GM19455 (cell line): ENCODE measurements around the gene SAMD8.
"Not testable (repeated sequence)": the region's sequence is repeated elsewhere in the genome, so short reads cannot be mapped to it uniquely, and the experiment has no call there.

Experiments used
- ATAC-seq: cut with Tn5 transposase; IDR thresholded peaks from one replicate; pipeline ENCODE4 v1.9.1; 2021; ENCODE audit not compliant: unreplicated experiment

SAMD8 gene

GRCh38 chr10:75106891-75107290, 4.6 kb upstream of the SAMD8 start:
- not testable (repeated sequence) for ATAC-seq

DNA sequence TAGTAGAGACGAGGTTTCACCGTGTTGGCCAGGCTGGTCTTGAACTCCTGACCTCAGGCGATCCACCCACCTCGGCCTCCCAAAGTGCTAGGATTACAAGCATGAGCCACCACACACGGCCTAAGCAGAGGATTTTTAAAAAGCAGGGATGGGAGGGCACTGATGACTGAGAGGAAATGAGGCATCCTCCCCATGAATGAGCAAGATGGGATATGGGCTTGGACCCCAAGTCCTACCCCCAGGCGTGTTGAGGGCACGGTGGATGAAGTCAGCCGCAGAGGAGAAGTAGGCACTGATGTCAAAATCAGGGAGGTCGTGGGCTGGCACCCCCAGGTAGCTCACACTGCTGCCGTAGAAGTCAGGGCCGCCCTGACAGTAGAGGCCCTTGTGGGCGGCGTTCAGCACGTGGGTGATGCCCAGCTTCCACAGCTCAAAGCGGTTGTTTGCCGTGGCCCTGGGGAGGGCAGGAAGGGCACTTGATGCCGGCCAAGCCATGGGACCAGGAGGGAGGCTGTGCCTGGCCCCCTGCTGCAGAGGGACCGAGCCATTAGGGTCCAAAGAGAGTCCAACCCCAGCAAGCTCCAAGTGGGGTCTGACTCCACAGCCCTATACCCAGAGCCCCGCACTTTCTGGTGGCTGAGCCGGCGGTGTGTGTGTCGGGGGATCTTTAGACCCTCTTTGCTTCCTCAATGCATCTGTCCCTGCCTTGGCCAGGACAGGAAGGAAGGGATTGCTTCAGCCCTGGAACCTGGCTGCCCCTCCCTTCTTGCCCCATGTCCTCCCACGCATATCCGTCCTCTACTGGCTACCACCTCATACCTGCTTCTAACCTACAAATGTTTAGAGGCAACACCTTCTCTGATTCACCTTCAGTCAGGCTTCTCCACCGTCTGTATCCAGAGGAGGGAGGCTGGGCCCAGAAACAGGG, 3.4 kb upstream of the SAMD8 start:
- ATAC-seq, result no peak

DNA sequence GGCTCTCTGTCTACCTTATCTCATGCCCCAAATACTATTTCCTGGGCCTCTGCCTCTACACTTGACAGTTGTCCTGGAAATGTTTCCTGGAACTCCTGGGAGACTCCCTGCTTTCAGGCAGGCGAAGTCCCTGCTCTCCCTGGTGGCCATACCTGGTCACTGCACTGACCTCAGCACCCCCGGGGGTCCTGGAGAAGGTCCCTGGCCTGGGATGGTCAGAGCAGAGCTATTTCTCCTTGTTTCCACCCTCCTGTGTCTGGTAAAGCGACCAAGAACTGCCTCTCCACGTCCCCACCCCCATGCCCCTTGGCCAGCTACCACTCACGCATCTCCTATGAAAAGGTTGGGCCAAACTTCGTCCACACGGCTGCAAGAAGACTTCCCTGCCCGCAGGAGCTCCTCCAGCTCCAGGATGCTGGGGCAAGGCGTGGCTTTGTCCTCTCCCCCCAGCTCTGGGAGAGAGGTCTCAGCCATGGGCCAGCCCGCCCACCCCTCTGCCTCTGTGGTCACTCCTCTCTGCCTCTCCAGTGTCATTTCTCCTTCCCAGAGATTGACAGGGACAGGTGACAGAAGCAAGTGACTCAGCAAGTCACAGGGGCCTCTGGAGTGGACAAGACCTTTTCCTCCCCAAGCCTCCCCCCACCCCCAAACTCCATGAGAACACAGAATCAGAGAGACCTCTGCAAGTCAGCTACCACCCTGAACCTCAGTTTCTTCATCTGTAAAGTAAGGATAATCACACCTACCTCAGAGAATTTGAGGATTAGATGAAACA, 2.6 kb upstream of the SAMD8 start:
- no peak for ATAC-seq

DNA sequence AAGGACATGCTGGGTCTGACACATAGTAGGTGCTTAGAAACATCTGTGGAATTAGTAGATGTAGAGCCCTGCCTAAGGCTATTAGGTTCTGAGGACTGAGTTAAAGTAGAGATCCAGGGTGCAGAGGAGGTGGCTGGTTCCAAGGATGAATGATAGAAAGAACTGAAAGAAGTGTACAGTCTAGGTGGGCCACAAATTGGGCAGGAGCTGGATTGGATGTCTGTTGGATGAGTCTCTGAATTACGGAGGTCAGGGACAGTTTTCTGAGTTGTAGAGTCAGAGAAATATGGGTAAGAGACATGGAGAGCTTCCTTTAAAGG, 2.0 kb upstream of the SAMD8 start:
- ATAC-seq, result no peak

- no peak for ATAC-seq
Observed at GRCh38 chr10:75110006-75110632, 1.3 kb upstream of the SAMD8 start.

- peak; percentile 29 for ATAC-seq
Observed at GRCh38 chr10:75111907-75112679, 637 bp downstream of the SAMD8 start.

DNA sequence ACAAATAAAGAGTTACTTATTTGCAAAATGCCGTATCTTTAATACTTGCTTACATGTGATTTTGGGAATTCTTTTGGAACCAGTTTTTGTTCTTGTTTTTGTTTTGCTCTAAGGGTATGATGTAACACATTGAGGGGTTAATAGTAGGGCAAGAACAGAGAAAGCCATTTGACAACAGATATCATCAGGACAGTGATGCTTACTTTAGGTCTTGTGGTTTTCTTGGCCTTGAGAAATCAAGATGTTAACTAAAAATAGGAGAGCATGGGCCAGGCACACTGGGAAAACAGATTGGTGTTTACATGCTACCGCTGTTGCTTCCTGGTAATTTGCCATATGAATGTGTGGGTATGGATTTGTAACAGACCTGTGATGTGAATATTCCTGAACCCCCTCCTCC, 3.7 kb downstream of the SAMD8 start:
- no peak for ATAC-seq

DNA sequence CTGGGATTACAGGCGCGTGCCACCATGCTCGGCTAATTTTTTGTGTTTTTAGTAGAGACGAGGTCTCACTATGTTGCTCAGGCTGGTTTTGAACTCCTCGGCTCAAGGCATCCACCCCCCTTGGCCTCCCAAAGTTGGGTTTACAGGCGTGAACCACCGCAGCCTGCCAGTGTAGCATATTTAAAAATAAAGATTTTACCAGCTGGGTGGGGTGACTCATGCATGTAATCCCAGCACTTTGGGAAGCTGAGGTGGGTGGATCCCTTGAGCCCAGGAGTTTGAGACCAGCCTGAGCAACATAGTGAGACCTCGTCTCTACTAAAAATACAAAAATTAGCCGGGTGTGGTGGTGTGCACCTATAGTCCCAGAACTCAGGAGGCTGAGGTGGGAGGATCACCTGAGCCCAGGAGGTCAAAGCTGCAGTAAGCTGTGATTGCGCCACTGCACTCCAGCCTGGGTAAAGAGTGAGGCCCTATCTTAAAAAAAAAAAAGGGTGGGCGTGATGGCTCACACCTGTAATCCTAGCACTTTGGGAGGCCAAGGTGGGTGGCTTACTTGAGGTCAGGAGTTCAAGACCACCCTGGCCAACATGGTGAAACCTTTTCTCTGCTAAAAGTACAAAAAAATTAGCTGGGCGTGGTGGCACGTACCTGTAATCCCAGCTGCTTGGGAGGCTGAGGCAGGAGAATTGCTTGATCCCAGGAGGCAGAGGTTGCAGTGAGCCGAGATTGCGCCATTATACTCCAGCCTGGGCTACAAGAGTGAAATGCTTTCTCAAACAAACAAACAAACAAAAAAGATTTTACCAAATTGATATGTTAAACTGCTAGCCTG, 5.7 kb downstream of the SAMD8 start:
- ATAC-seq, result not testable (repeated sequence)

DNA sequence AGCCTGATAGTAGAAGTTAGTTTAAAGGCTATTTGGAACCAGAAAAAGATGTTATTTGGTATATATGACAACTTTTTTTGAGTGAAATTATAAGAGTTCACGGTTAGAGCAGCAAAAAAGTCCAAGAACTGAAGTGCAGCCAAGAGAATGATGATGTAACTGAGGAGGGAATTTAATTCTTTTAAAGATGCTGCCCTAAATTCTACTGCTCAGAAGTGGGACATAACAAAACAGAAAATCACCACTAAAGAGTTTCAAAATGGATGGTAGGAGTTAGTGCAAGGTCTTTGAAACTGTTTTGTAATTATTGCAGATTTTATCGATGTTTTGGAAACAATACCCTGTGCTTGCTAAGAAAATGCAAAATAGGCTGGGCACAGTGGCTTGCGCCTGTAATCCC, 6.5 kb downstream of the SAMD8 start:
- ATAC-seq, result no peak

GRCh38 chr10:75119444-75120066, 8.1 kb downstream of the SAMD8 start:
- not testable (repeated sequence) for ATAC-seq

DNA sequence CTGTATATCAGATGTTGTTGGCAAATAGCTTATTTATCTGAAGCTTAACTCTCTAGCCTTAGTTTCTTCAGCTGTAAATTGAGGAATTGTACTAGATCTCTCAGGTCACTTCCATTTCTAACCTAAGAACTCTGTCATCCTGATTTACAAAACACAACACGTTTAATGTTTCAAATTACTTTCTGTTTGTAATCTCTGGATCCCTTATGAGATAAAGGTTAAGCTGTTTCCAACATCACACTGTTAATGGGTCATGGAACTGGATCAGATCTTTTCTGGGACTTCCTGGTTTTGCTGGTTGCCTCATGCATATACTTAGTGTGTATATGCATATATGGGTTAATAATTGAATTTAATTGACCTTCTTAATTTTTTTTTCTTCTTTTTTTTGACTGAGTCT, 9.9 kb downstream of the SAMD8 start:
- no peak for ATAC-seq

- ATAC-seq, result no peak
Observed at GRCh38 chr10:75122505-75122904, 11.0 kb downstream of the SAMD8 start.

- ATAC-seq, result no peak
Observed at GRCh38 chr10:75123088-75123682, 11.7 kb downstream of the SAMD8 start.

DNA sequence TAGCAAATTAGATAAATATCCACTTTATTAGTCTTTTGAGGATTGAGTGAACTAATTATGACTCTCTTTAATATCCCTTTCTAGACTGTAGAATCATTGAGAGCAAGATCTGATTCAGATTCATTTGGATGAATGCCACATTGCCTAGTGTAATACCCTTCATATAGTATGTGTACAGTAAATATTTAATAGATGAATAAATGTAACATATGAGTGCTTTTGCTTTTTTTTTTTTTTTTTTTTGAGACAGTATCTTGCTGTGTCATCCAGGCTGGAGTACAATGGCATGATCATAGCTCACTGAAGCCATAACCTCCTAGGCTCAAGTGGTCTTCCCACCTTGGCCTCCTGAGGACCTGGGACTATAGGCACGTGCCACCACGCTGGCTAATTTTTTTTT, 14.8 kb downstream of the SAMD8 start:
- ATAC-seq, result no peak

- no peak for ATAC-seq
Observed at GRCh38 chr10:75127471-75127870, 16.0 kb downstream of the SAMD8 start.

DNA sequence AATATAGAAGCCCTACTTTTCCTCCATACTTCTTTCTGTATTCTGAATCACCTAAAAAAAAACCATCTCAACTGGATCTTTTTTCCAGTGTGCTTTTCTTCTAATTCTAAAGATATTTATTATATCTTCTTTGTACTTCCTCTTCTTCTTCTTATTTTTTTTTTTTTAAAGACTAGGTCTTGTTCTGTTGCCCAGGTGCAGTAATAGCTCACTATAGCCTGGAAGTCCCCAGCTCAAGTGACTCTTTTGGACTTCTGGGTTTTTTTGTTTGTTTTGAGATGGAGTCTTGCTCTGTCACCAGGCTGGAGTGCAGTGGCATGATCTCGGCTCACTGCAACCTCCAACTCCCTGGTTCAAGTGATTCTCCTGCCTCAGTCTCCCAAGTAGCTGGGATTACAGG, 17.5 kb downstream of the SAMD8 start:
- not testable (repeated sequence) for ATAC-seq

- ATAC-seq, result no peak
Observed at GRCh38 chr10:75129537-75129936, 18.1 kb downstream of the SAMD8 start.

DNA sequence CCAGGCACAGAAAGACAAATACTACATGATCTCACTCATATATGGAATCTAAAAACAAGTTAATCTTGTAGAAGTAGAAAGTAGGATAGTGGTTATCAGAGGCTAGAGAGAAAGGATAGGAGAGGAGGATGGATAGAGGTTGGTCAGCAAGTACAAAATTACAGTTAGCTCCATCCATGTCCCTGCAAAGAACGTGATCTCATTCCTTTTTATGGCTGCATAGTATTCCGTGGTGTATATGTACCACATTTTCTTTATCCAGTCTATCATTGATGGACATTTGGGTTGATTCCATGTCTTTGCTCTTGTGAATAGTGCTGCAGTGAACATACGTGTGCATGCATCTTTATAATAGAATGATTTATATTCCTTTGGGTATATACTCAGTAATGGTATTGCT, 22.2 kb downstream of the SAMD8 start:
- ATAC-seq, result not testable (repeated sequence)

DNA sequence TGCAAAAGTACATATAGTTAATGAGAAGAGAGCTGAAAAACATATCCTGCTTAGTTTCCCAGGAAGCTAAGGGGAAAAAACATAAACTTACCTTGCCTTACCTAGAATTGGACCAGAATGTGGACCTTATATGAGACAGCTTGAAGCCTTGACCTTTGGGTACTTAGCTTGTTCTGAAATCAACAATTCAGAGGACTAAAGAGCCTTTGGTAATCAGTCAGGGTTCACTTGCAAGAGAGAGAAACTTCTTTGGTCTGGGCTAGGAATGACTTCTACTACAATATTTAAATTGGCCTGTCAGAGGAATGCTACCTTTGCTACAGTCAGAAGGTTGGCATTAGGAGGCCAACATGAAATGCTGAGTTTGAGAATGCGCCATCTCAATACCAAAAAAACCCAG, 24.9 kb downstream of the SAMD8 start:
- ATAC-seq, result no peak
